ENCODE results near the gene HEMGN. TPM values are rescaled to one million over a fixed set of nuclear protein-coding genes. Genes with fewer than 3 reads are reported as not detected.

Gene HEMGN
- total RNA-seq, 3 donors from 2014 or later = not detected

DNA sequence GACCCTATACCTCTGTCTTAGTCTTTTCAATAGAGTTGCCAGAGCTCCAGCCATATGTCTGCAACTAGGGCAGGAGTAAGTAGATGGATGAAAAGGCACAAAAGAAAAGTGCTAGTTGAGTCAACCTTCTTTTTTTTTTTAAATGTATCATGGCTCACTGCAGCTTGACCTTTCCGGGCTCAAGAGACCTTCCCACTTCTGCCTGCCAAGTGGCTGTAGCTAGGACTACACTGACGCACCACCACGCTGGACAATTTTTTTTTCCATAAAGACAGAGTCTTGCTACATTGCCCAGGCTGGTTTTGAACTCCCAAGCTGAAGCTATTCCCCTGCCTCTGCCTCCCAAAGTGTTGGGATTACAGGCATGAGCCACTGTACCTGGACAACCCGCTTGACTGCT, 57.6 kb downstream of the HEMGN start:
- TF ChIP-seq POLR2AphosphoS5 (IDR thresholded peaks at IDR 0.05) = no peak
- TF ChIP-seq POLR2A (IDR thresholded peaks at IDR 0.05) = no peak
- TF ChIP-seq, protein P1, sequence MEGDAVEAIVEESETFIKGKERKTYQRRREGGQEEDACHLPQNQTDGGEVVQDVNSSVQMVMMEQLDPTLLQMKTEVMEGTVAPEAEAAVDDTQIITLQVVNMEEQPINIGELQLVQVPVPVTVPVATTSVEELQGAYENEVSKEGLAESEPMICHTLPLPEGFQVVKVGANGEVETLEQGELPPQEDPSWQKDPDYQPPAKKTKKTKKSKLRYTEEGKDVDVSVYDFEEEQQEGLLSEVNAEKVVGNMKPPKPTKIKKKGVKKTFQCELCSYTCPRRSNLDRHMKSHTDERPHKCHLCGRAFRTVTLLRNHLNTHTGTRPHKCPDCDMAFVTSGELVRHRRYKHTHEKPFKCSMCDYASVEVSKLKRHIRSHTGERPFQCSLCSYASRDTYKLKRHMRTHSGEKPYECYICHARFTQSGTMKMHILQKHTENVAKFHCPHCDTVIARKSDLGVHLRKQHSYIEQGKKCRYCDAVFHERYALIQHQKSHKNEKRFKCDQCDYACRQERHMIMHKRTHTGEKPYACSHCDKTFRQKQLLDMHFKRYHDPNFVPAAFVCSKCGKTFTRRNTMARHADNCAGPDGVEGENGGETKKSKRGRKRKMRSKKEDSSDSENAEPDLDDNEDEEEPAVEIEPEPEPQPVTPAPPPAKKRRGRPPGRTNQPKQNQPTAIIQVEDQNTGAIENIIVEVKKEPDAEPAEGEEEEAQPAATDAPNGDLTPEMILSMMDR (IDR thresholded peaks at IDR 0.05) = no peak
- Histone ChIP-seq H3K9me3 (no peaks in the 10 kb centered on the region), H3K4me1 (no peaks in the 10 kb centered on the region), H3K36me3 (no peaks in the 10 kb centered on the region), H3K27ac (no peak overlapping the region), H3K27me3 (no peaks in the 10 kb centered on the region), H3K4me3 (no peak overlapping the region)
- intact Hi-C loops (cut with DNase I; ENCODE audit: low total_unique reads) = no loop called here
- DNase-seq (ENCODE audit: low spot score in 2 of 2) = no peak

Other genes with a start within 250 kb of the HEMGN start
- 10 to 100 TPM; 15.4 to 16.8 (median 16.7) TPM for gene XPA, start 240.8 kb downstream of the HEMGN start, total RNA-seq
- gene FOXE1, start 84.9 kb downstream of the HEMGN start, total RNA-seq = not detected
- gene TRMO, start 15.7 kb downstream of the HEMGN start, total RNA-seq = 10 to 100 TPM; 29.8 to 46.8 (median 35.4) TPM
- gene ANP32B, start 45.2 kb upstream of the HEMGN start, total RNA-seq = 10 to 100 TPM; 37.0 to 54.7 (median 44.0) TPM
- 10 to 100 TPM; 43.8 to 80.6 (median 54.7) TPM for gene NANS, start 118.6 kb upstream of the HEMGN start, total RNA-seq
- 10 to 100 TPM in 2 of 3 donors, 1 to 10 TPM in 1; 8.8 to 14.9 (median 14.6) TPM for gene TRIM14, start 181.1 kb upstream of the HEMGN start, total RNA-seq

Measured in breast epithelium (tissue), 4 donors.